Epithelial cell of esophagus (primary cell): Measurements from ENCODE around the gene VPS37C.
"Not testable (repeated sequence)": the region's sequence is repeated elsewhere in the genome, so short reads cannot be mapped to it uniquely, and the experiment has no call there.

Source experiments
- DNase-seq: peaks from one replicate; pipeline ENCODE4 v3.0.0; 2010; ENCODE audit warnings: low read depth
- H3K4me3 ChIP-seq: 2 replicates; pipeline ENCODE4 v1.5.1; 2011; ENCODE audit warnings: mild to moderate bottlenecking, low read length, control low read depth
- TF ChIP-seq, protein P1 (sequence below): IDR thresholded peaks from 2 replicates; pipeline ENCODE4 v1.5.1; 2011; ENCODE audit warnings: low read depth, mild to moderate bottlenecking, low read length, control low read depth, inconsistent platforms; ENCODE audit not compliant: insufficient read depth; ENCODE audit errors: missing control alignments

Gene VPS37C

DNA sequence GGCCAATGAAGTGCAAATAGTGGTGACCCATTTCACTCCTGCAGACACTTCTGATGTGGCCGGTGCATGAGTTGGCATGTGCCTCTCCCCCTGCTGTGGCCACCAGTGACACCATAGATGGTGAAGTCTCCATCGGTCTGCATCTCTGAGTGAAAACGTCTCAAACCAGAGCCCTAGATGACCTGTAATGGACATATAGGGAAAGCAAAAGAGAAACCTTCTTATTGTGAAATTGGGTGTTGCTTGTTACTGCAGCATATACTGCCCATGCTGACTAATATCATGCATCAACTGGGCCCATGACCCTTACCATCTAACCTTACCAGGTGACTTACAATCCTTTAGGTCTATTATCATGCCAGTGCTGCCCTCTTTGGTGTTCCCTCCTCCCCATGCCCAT lies 11.7 kb upstream of the VPS37C start:
- no peak overlapping the region for H3K4me3 ChIP-seq
- TF ChIP-seq, protein P1, sequence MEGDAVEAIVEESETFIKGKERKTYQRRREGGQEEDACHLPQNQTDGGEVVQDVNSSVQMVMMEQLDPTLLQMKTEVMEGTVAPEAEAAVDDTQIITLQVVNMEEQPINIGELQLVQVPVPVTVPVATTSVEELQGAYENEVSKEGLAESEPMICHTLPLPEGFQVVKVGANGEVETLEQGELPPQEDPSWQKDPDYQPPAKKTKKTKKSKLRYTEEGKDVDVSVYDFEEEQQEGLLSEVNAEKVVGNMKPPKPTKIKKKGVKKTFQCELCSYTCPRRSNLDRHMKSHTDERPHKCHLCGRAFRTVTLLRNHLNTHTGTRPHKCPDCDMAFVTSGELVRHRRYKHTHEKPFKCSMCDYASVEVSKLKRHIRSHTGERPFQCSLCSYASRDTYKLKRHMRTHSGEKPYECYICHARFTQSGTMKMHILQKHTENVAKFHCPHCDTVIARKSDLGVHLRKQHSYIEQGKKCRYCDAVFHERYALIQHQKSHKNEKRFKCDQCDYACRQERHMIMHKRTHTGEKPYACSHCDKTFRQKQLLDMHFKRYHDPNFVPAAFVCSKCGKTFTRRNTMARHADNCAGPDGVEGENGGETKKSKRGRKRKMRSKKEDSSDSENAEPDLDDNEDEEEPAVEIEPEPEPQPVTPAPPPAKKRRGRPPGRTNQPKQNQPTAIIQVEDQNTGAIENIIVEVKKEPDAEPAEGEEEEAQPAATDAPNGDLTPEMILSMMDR = no peak
- no peak for DNase-seq

DNA sequence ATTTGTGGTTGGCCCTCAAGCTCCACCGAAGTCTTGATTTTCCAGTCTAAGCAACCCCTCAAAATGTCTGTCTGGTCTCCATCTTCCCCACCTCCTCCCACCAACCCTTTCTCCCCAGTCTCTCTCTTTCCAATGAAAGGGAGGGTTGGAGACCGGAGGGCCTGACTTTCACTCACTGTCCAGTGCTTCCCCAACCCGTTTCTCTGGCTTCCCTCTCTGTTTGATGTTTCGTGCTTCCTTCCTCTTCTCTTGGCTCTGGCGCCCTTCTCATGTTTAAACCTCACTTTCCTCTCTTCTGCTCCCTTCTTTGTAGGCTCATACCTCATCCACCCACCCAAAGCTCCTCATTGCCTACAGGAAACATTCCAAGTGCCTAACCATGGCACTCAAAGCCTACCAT lies 11.1 kb upstream of the VPS37C start:
- no peak overlapping the region for H3K4me3 ChIP-seq
- no peak for DNase-seq
- TF ChIP-seq, protein P1 = no peak

GRCh38 chr11:61171907-61172306 lies 10.7 kb upstream of the VPS37C start:
- no peak overlapping the region for H3K4me3 ChIP-seq
- DNase-seq = no peak
- TF ChIP-seq, protein P1 = no peak

- no peak for DNase-seq
- H3K4me3 ChIP-seq = no peak overlapping the region
- TF ChIP-seq, protein P1 = no peak
Measured at GRCh38 chr11:61170566-61170965, 9.3 kb upstream of the VPS37C start.

GRCh38 chr11:61168800-61169199 lies 7.6 kb upstream of the VPS37C start:
- no peak for DNase-seq
- no peak overlapping the region for H3K4me3 ChIP-seq
- TF ChIP-seq, protein P1 = no peak

GRCh38 chr11:61168042-61168688 lies 6.9 kb upstream of the VPS37C start:
- H3K4me3 ChIP-seq = no peak overlapping the region
- TF ChIP-seq, protein P1 = no peak
- no peak for DNase-seq

DNA sequence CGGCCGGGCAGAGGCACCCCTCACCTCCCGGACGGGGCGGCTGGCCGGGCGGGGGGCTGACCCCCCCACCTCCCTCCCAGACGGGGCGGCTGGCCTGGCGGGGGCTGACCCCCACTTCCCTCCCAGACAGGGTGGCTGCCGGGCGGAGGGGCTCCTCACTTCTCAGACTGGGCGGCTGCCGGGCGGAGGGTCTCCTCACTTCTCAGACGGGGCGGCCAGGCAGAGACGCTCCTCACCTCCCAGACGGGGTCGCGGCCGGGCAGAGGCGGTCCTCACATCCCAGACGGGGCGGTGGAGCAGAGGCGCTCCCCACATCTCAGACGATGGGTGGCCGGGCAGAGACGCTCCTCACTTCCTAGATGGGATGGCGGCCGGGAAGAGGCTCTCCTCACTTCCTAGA lies 5.1 kb upstream of the VPS37C start:
- not testable (repeated sequence) for DNase-seq, H3K4me3 ChIP-seq

DNA sequence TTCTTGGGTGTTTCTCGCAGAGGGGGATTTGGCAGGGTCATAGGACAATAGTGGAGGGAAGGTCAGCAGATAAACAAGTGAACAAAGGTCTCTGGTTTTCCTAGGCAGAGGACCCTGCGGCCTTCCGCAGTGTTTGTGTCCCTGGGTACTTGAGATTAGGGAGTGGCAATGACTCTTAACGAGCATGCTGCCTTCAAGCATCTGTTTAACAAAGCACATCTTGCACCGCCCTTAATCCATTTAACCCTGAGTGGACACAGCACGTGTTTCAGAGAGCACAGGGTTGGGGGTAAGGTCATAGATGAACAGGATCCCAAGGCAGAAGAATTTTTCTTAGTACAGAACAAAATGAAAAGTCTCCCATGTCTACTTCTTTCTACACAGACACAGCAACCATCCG lies 4.6 kb upstream of the VPS37C start:
- DNase-seq, H3K4me3 ChIP-seq: not testable (repeated sequence)
